Esophagus squamous epithelium (tissue), 4 donors: ENCODE measurements around the gene SPIB.

Experiments used
- CTCF ChIP-seq, 6 experiments: fragments of 450-650 bp in 4 of 6; fragments of 200-600 bp in 2 of 6; sonication (generic) in 2 of 6; IDR thresholded peaks; one replicate each; pipeline ENCODE4 v1.5.1; 2016 to 2019; ENCODE audit warnings: antibody characterized with exemption in 6 of 6, mild to moderate bottlenecking in 4 of 6, moderate library complexity in 4 of 6
- POLR2A ChIP-seq, 4 donors: fragments of 450-650 bp; IDR thresholded peaks; one replicate each; pipeline ENCODE4 v1.6.1; 2017; ENCODE audit warnings: antibody characterized with exemption in 4 of 4, mild to moderate bottlenecking in 4 of 4, moderate library complexity in 3 of 4

GRCh38 chr19:50447750-50448149, 29.0 kb downstream of the SPIB start:
- no peak for TF ChIP-seq CTCF (IDR thresholded peaks at IDR 0.05)
- no peak for TF ChIP-seq POLR2A (IDR thresholded peaks at IDR 0.05)
